NCI-H128 (cell line): Measurements from ENCODE around the gene PTPRN2.

Source experiments
- DNase-seq: peaks from one replicate; lab custom pipeline; 2025; ENCODE audit not compliant: unreplicated experiment; lab: John Stamatoyannopoulos, UW

PTPRN2 gene

GRCh38 chr7:158374146-158374545 is 213.5 kb downstream of the PTPRN2 start:
- no peak for DNase-seq

- DNase-seq: no peak
Measured at GRCh38 chr7:158373476-158374133, 214.0 kb downstream of the PTPRN2 start.

GRCh38 chr7:158372400-158373342 is 215.0 kb downstream of the PTPRN2 start:
- DNase-seq: no peak

GRCh38 chr7:158371856-158372255 is 215.8 kb downstream of the PTPRN2 start:
- DNase-seq: no peak

GRCh38 chr7:158369866-158370265 is 217.8 kb downstream of the PTPRN2 start:
- no peak for DNase-seq

GRCh38 chr7:158369290-158369689 is 218.3 kb downstream of the PTPRN2 start:
- no peak for DNase-seq

- DNase-seq: no peak
Measured at GRCh38 chr7:158368449-158368848, 219.2 kb downstream of the PTPRN2 start.

GRCh38 chr7:158367634-158367982 is 220.0 kb downstream of the PTPRN2 start:
- DNase-seq: no peak

- DNase-seq: no peak
Measured at GRCh38 chr7:158366916-158367633, 220.5 kb downstream of the PTPRN2 start.

- DNase-seq: no peak
Measured at GRCh38 chr7:158366346-158366745, 221.3 kb downstream of the PTPRN2 start.

GRCh38 chr7:158365267-158365666 is 222.4 kb downstream of the PTPRN2 start:
- DNase-seq: no peak

GRCh38 chr7:158364451-158364850 is 223.2 kb downstream of the PTPRN2 start:
- no peak for DNase-seq

- no peak for DNase-seq
Measured at GRCh38 chr7:158362912-158363905, 224.4 kb downstream of the PTPRN2 start.

GRCh38 chr7:158362001-158362400 is 225.6 kb downstream of the PTPRN2 start:
- no peak for DNase-seq

- DNase-seq: no peak
Measured at GRCh38 chr7:158361326-158361946, 226.2 kb downstream of the PTPRN2 start.

- DNase-seq: no peak
Measured at GRCh38 chr7:158358926-158359645, 228.5 kb downstream of the PTPRN2 start.

GRCh38 chr7:158357898-158358821 is 229.5 kb downstream of the PTPRN2 start:
- DNase-seq: no peak
